Measurements from ENCODE around the gene TOR4A. TPM values are rescaled to one million over a fixed set of nuclear protein-coding genes. Genes with fewer than 3 reads are reported as not detected.
A peak's percentile ranks its signal among the peaks of the same experiment; 100 is the strongest.

Gene TOR4A
- total and polyA plus RNA-seq, 10 of the 15 experiments (the other 5 are each of a cell fraction or from before 2014, with no cell fraction given), result 2.0 to 19.9 (median 3.7) TPM

GRCh38 chr9:137253717-137254623, 23.6 kb upstream of the TOR4A start:
- peak overlapping the region; percentile 93 for H3K4me3 ChIP-seq
- H3K36me3 ChIP-seq (ENCODE audit: control insufficient read depth in 2 of 2, insufficient read depth in 2 of 2, low read length in 1 of 2), result peaks cover 2 to 5% of the 10 kb centered on the region in 2 experiments; a peak in 3 of 4 replicates
- TF ChIP-seq, protein P1, sequence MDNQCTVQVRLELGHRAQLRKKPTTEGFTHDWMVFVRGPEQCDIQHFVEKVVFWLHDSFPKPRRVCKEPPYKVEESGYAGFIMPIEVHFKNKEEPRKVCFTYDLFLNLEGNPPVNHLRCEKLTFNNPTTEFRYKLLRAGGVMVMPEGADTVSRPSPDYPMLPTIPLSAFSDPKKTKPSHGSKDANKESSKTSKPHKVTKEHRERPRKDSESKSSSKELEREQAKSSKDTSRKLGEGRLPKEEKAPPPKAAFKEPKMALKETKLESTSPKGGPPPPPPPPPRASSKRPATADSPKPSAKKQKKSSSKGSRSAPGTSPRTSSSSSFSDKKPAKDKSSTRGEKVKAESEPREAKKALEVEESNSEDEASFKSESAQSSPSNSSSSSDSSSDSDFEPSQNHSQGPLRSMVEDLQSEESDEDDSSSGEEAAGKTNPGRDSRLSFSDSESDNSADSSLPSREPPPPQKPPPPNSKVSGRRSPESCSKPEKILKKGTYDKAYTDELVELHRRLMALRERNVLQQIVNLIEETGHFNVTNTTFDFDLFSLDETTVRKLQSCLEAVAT (IDR thresholded peaks at IDR 0.05), result peak; percentile 92
- TF ChIP-seq BACH1 (IDR thresholded peaks at IDR 0.05; ENCODE audit: borderline replicate concordance), result no peak
- TF ChIP-seq LARP7 (IDR thresholded peaks at IDR 0.05), result no peak
- TF ChIP-seq MAX (IDR thresholded peaks at IDR 0.05; ENCODE audit: low read depth, low read length), result no peak
- TF ChIP-seq ZNF687 (IDR thresholded peaks at IDR 0.05), result no peak
- no peak for TF ChIP-seq IRF4 (IDR thresholded peaks at IDR 0.05; ENCODE audit: low read depth, low read length)
- no peak for TF ChIP-seq MTA3 (IDR thresholded peaks at IDR 0.05; ENCODE audit: borderline replicate concordance, low read length)
- WGBS (ENCODE audit: insufficient coverage, insufficient replicate concordance, low lambda C conversion rate, missing lambda C conversion rate), result 70% methylated on average over 21 of the region's 21 CpGs
- no peak for ATAC-seq
- CTCF ChIA-PET, result interaction anchor here (0.6 to 1.7 kb wide), 7 partner anchors 11 to 196 kb away, joined by 3 to 7 read pairs (median 3); partner anchors contain the start of genes TOR4A and TUBB4B
- no TSS peak for BruUV-seq (replicated peaks)
- SMC1A ChIA-PET (ENCODE audit: uncharacterized antibody, unreplicated experiment), result interaction anchor here (0.9 kb wide), 1 partner anchor 13 kb away, joined by 4 read pairs; the partner anchor contains the start of gene TUBB4B
- no peak for FAIRE-seq
- peak overlapping the region; percentile 99 for H3K4me2 ChIP-seq (ENCODE audit: control insufficient read depth, insufficient read depth)
- H4K20me1 ChIP-seq (ENCODE audit: control insufficient read depth, insufficient read depth), result no peaks in the 10 kb centered on the region
- RAD21 ChIA-PET (ENCODE audit: unreplicated experiment), result interaction anchor here (0.5 to 2.2 kb wide), 7 partner anchors 12 to 164 kb away, joined by 3 to 13 read pairs (median 3); partner anchors contain the start of genes TOR4A and TUBB4B
- DNase-seq (ENCODE audit: low read depth, low spot score), result no peak
- H3K9me3 ChIP-seq (replicated peaks; ENCODE audit: control insufficient read depth, insufficient read depth, low read length), result no peaks in the 10 kb centered on the region
- H3K27me3 ChIP-seq (replicated peaks in 1 of 2; ENCODE audit: control insufficient read depth in 2 of 2, insufficient read depth in 2 of 2, low read length in 1 of 2), result no peaks in the 10 kb centered on the region
- intact Hi-C loops (cut with micrococcal nuclease; ENCODE audit: unreplicated experiment), result no loop called here
- H3K9ac ChIP-seq (ENCODE audit: control insufficient read depth, insufficient read depth, low read length), result no peak overlapping the region; the same call in 1 of the 2 replicates
- peaks cover 14% of the 10 kb centered on the region for H3K4me1 ChIP-seq (ENCODE audit: control insufficient read depth, insufficient read depth, low read length)
- H2AFZ ChIP-seq (ENCODE audit: control insufficient read depth, low read depth, low read length), result no peak overlapping the region
- in situ Hi-C loops (cut with MboI), result no loop called here
- H3K27ac ChIP-seq (ENCODE audit: control insufficient read depth, insufficient read depth), result no peak overlapping the region
- H3K79me2 ChIP-seq (ENCODE audit: control insufficient read depth, insufficient read depth, low read length), result peaks cover 18% of the 10 kb centered on the region
- POLR2A ChIA-PET, result interaction anchor here (0.8 to 6.2 kb wide), 6 partner anchors 13 to 167 kb away, joined by 3 to 112 read pairs (median 4); partner anchors contain the start of genes MAN1B1 and TUBB4B

All from GM12878 (cell line).